ENCODE measurements around the gene GCAT.

Gene GCAT

GRCh38 chr22:37804881-37805809 is 2.6 kb upstream of the GCAT start:
- no peak for TF ChIP-seq CTCF (IDR thresholded peaks at IDR 0.05)
- Histone ChIP-seq H3K27ac (peak overlapping the region; percentile 60 to 95), H3K4me3 (peak overlapping the region; percentile 83)
- peak; percentile 93 for DNase-seq (ENCODE audit: low spot score)

GRCh38 chr22:37805810-37806277 is 1.9 kb upstream of the GCAT start:
- TF ChIP-seq CTCF (IDR thresholded peaks at IDR 0.05), result no peak

GRCh38 chr22:37806409-37807333 is 1.1 kb upstream of the GCAT start:
- peak overlapping the region; percentile 83 for H3K4me3 ChIP-seq
- no peak for TF ChIP-seq CTCF (IDR thresholded peaks at IDR 0.05)
- no peak for DNase-seq (ENCODE audit: low spot score)
- peak overlapping the region; percentile 24 to 68 for H3K27ac ChIP-seq

More at GRCh38 chr22:37805810-37806277, 1.9 kb upstream of the GCAT start:
- peak overlapping the region; percentile 60 to 95 for H3K27ac ChIP-seq
- peak overlapping the region; percentile 83 for H3K4me3 ChIP-seq
- DNase-seq (ENCODE audit: low spot score), result no peak

- no peak for DNase-seq (ENCODE audit: low spot score)
- no peak for TF ChIP-seq CTCF (IDR thresholded peaks at IDR 0.05)
- H3K4me3 ChIP-seq, result peak overlapping the region; percentile 83
- peak overlapping the region; percentile 61 to 87 for H3K27ac ChIP-seq
Observed at GRCh38 chr22:37808294-37808657, 542 bp downstream of the GCAT start.

GRCh38 chr22:37809672-37810333 is 2.1 kb downstream of the GCAT start:
- H3K4me3 ChIP-seq, result no peak overlapping the region
- no peak for TF ChIP-seq CTCF (IDR thresholded peaks at IDR 0.05)
- H3K27ac ChIP-seq, result no peak overlapping the region
- no peak for DNase-seq (ENCODE audit: low spot score)

- TF ChIP-seq CTCF (IDR thresholded peaks at IDR 0.05), result no peak
- no peak for DNase-seq (ENCODE audit: low spot score)
- Histone ChIP-seq H3K4me3 (no peak overlapping the region), H3K27ac (no peak overlapping the region)
Observed at GRCh38 chr22:37811867-37812266, 4.1 kb downstream of the GCAT start.

All from coronary artery (tissue), 2 donors.